Neural progenitor cell (in vitro differentiated cells): Measurements from ENCODE around the gene IKBKE.

Source experiments
- CTCF ChIP-seq: fragments of 200-600 bp; sonication (generic); IDR thresholded peaks from 2 replicates; pipeline ENCODE4 v1.5.1; 2017; ENCODE audit warnings: antibody characterized with exemption, mild to moderate bottlenecking
- EZH2 ChIP-seq: fragments of 200-600 bp; sonication (generic); IDR thresholded peaks from 2 replicates; pipeline ENCODE4 v1.6.1; 2017; ENCODE audit warnings: antibody characterized with exemption, mild to moderate bottlenecking, moderate library complexity

- TF ChIP-seq EZH2 (no peak), CTCF (no peak)
Measured at GRCh38 chr1:206537141-206537540, 66.9 kb downstream of the IKBKE start.
